Measurements from ENCODE around the gene C12orf42.
A peak's percentile ranks its signal among the peaks of the same experiment; 100 is the strongest.

Gene C12orf42

DNA sequence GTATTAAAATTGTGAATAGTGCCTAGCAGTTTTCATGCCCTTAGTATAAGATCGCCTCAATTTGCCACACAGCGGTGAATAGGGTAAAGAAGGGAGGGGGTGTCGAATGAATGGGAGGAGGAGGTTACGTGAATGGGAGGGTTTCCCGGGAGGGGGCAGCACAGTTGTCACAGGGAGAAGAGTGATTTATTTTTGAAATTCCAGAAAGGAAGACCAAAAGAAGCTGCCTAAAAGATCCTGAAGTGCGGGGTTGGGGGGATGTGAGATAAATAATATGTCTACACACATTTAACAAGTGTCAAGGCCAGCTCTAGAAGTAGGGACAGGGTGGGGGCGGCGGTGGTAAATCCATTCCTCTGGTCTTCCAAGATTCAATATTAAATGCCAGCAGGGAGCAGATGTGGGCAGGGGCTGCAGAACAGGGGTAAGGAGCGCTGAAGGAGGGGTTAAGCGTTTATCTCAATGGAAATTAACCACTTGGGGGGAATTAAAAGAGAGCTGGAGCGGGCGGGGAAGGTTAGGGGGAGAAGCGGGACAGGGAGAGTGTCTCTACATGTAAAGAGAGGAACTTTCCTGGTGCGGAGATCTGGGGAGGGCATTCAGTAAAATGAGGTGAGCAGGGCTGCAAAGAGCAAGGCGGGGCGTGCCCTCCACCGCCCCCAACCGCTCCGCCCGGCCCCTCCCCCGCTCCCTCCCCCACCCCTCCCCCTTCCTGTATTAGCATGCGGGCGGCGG is 867 bp downstream of the C12orf42 start:
- no peaks in the 10 kb centered on the region for H3K36me3 ChIP-seq (ENCODE audit: control insufficient read depth, insufficient read depth, low read length)
- no peak for DNase-seq (ENCODE audit: extremely low read depth, insufficient read length)
- H3K4me3 ChIP-seq (replicated peaks; ENCODE audit: low read depth, low read length) = peak overlapping the region; percentile 65
- no peak for TF ChIP-seq CTCF (IDR thresholded peaks at IDR 0.05; ENCODE audit: insufficient read depth, low read length, poor library complexity, severe bottlenecking)
- H3K27me3 ChIP-seq (replicated peaks; ENCODE audit: control insufficient read depth, insufficient read depth, low read length) = no peaks in the 10 kb centered on the region

DNA sequence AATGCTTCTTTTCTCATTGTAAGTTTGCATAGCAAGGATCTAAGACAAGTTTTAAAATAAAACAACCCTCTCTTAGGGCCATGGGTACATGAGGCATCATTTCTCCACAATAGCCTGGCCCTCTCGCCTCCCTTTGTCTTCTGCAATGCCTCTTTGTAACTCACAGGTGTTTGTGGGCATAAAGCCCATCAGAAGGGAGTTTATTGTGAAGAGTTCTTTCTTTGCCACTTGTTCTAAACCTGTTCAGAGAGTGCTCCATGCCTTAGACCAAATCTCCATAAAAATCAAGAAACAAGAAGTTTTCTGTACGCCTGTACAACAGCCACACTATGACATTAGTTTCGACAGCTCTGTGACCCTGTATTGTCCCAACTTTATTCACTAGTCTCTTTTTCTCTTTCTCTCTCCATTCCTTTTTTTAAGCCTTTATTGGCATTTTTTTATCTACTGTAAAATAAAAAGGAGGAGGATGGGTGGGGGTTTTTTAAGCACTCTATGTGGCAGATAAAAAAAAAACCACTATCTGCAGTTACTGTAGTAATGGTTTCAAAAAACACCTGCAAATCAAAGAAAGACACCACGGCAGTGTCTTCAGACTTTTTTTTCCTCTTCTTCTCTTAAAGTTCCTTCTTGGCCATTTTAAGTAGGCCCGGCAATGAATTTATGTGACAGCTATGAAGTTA is 1.6 kb downstream of the C12orf42 start:
- TF ChIP-seq CTCF (IDR thresholded peaks at IDR 0.05; ENCODE audit: insufficient read depth, low read length, poor library complexity, severe bottlenecking) = no peak
- Histone ChIP-seq H3K36me3 (ENCODE audit: control insufficient read depth, insufficient read depth, low read length) (no peaks in the 10 kb centered on the region), H3K4me3 (replicated peaks; ENCODE audit: low read depth, low read length) (no peak overlapping the region), H3K27me3 (replicated peaks; ENCODE audit: control insufficient read depth, insufficient read depth, low read length) (no peaks in the 10 kb centered on the region)
- DNase-seq (ENCODE audit: extremely low read depth, insufficient read length) = no peak

DNA sequence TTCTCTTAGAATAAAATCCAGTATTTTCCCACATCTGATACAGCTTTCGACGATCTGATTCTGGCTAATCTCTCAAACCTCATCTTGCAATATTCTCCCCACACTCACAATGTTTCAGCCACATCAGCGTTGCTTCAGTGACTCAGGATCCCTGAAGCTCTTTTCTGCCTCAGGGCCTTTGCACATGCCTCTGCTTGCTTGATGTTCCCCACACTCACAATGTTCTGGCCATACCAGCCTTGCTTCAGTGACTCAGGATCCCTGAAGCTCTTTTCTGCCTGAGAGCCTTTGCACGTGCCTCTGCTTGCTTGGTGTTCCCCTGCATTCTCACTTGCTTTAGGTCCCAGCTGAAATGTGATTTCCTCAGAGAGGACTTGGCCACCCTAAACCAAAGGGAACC is 2.6 kb downstream of the C12orf42 start:
- Histone ChIP-seq H3K36me3 (ENCODE audit: control insufficient read depth, insufficient read depth, low read length) (no peaks in the 10 kb centered on the region), H3K4me3 (replicated peaks; ENCODE audit: low read depth, low read length) (no peak overlapping the region), H3K27me3 (replicated peaks; ENCODE audit: control insufficient read depth, insufficient read depth, low read length) (no peaks in the 10 kb centered on the region)
- no peak for DNase-seq (ENCODE audit: extremely low read depth, insufficient read length)
- no peak for TF ChIP-seq CTCF (IDR thresholded peaks at IDR 0.05; ENCODE audit: insufficient read depth, low read length, poor library complexity, severe bottlenecking)

DNA sequence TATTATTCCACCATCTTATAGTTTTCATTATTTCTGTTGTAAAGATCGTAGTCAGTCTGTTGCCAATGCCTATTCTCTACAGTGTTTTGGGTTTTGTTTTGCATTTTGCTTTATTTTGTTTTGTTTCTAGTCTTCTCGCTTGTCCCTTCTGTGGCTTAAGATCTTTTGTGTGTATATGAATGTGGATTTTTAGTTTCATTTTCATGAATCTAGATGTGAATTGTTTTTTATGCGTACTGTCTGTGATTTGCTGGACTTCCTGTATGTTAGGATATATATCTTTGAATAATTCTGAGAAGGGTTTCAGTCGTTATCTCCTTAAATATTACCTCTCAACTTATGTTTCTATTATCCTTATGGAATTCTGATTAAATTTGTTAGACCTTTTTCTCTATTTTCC is 13.4 kb downstream of the C12orf42 start:
- no peak for DNase-seq (ENCODE audit: extremely low read depth, insufficient read length)
- no peak overlapping the region for H3K4me3 ChIP-seq (replicated peaks; ENCODE audit: low read depth, low read length)
- no peaks in the 10 kb centered on the region for H3K27me3 ChIP-seq (replicated peaks; ENCODE audit: control insufficient read depth, insufficient read depth, low read length)
- no peaks in the 10 kb centered on the region for H3K36me3 ChIP-seq (ENCODE audit: control insufficient read depth, insufficient read depth, low read length)
- TF ChIP-seq CTCF (IDR thresholded peaks at IDR 0.05; ENCODE audit: insufficient read depth, low read length, poor library complexity, severe bottlenecking) = no peak

GRCh38 chr12:103475073-103475472 is 20.7 kb downstream of the C12orf42 start:
- DNase-seq (ENCODE audit: extremely low read depth, insufficient read length) = no peak
- no peak for TF ChIP-seq CTCF (IDR thresholded peaks at IDR 0.05; ENCODE audit: insufficient read depth, low read length, poor library complexity, severe bottlenecking)
- Histone ChIP-seq H3K36me3 (ENCODE audit: control insufficient read depth, insufficient read depth, low read length) (no peaks in the 10 kb centered on the region), H3K4me3 (replicated peaks; ENCODE audit: low read depth, low read length) (no peak overlapping the region), H3K27me3 (replicated peaks; ENCODE audit: control insufficient read depth, insufficient read depth, low read length) (no peaks in the 10 kb centered on the region)

All from GM06990 (cell line).